Prostate gland (tissue), 2 donors: Measurements from ENCODE around the gene PTCHD4. TPM values are rescaled to one million over a fixed set of nuclear protein-coding genes. Genes with fewer than 3 reads are reported as not detected.

Experiments used
- DNase-seq: peaks from one replicate; pipeline ENCODE4 v3.0.0-alpha.2; 2019; ENCODE audit warnings: low spot score
- H3K27ac ChIP-seq, 2 donors: fragments of 200-600 bp; sonication (generic); 2 replicates each; pipeline ENCODE4 v1.5.1; 2017 to 2019
- H3K27me3 ChIP-seq: fragments of 200-600 bp; sonication (generic); replicated peaks from 2 replicates; pipeline ENCODE4 v1.5.1; 2019; ENCODE audit not compliant: insufficient read depth
- H3K36me3 ChIP-seq, 2 donors: fragments of 200-600 bp; sonication (generic); 1 replicate in 1 of 2; 2 replicates in 1 of 2; pipeline versions ENCODE4 v1.5.1 to v1.8.1; 2017 to 2019
- H3K4me1 ChIP-seq: fragments of 200-600 bp; sonication (generic); replicated peaks from 2 replicates; pipeline ENCODE4 v1.5.1; 2019
- H3K4me3 ChIP-seq, 2 donors: fragments of 200-600 bp; sonication (generic); 2 replicates each; pipeline ENCODE4 v1.5.1; 2017 to 2019
- H3K9me3 ChIP-seq: fragments of 200-600 bp; sonication (generic); 2 replicates; pipeline ENCODE4 v1.5.1; 2017
- CTCF ChIP-seq, 4 experiments: fragments of 200-600 bp in 2 of 4; fragments of 450-650 bp in 2 of 4; sonication (generic) in 2 of 4; IDR thresholded peaks; 1 replicate in 3 of 4; 2 replicates in 1 of 4; pipeline ENCODE4 v1.5.1; 2016 to 2019; ENCODE audit warnings: antibody characterized with exemption in 4 of 4, mild to moderate bottlenecking in 2 of 4, moderate library complexity in 2 of 4
- POLR2A ChIP-seq: fragments of 450-650 bp; IDR thresholded peaks from one replicate; pipeline ENCODE4 v1.6.1; 2016; ENCODE audit warnings: antibody characterized with exemption, mild to moderate bottlenecking
- POLR2AphosphoS5 ChIP-seq: sonication (generic); formaldehyde crosslinking; IDR thresholded peaks from one replicate; pipeline ENCODE4 v1.6.1; 2017; ENCODE audit warnings: antibody characterized with exemption
- WGBS: methylation state at CpG from one replicate; pipeline ENCODE4 v1.1.5; 2018; 5-methylcytosine and 5-hydroxymethylcytosine counted together
- intact Hi-C: fragments of 100-400 bp; cut with DNase I; formaldehyde crosslinking; loops from one replicate; pipeline ENCODE4 v1.14.2; 2022
- total RNA-seq, 2 donors: library from RNA; depleted of rRNA; stranded (reverse); fragments of >200 nt; gene quantifications; one replicate each; pipeline ENCODE4 v1.1.0, GENCODE V29; 2016

Gene PTCHD4
- total RNA-seq, 2 donors from 2014 or later, result 1.0 to 1.1 TPM

GRCh38 chr6:48100588-48100895 lies 10.5 kb downstream of the PTCHD4 start:
- no peak overlapping the region for H3K4me3 ChIP-seq
- H3K27me3 ChIP-seq, result no peaks in the 10 kb centered on the region
- TF ChIP-seq POLR2A (no peak), POLR2AphosphoS5 (no peak), CTCF (IDR thresholded peaks at IDR 0.05) (no peak)
- no peak overlapping the region for H3K27ac ChIP-seq
- no peak for DNase-seq
- no peaks in the 10 kb centered on the region for H3K9me3 ChIP-seq
- no peaks in the 10 kb centered on the region for H3K4me1 ChIP-seq
- intact Hi-C loops, result no loop called here
- 71% methylated on average over 4 of the region's 4 CpGs for WGBS
- H3K36me3 ChIP-seq, result no peaks in the 10 kb centered on the region

GRCh38 chr6:48099713-48100587 lies 11.0 kb downstream of the PTCHD4 start:
- intact Hi-C loops, result no loop called here
- TF ChIP-seq POLR2A (no peak), POLR2AphosphoS5 (no peak), CTCF (IDR thresholded peaks at IDR 0.05) (no peak)
- Histone ChIP-seq H3K27me3 (no peaks in the 10 kb centered on the region), H3K9me3 (no peaks in the 10 kb centered on the region), H3K4me1 (no peaks in the 10 kb centered on the region), H3K4me3 (no peak overlapping the region), H3K36me3 (no peaks in the 10 kb centered on the region), H3K27ac (no peak overlapping the region)
- no peak for DNase-seq
- WGBS, result 70% methylated on average over 3 of the region's 3 CpGs

- Histone ChIP-seq H3K4me3 (no peak overlapping the region), H3K4me1 (no peaks in the 10 kb centered on the region), H3K27ac (no peak overlapping the region), H3K9me3 (no peaks in the 10 kb centered on the region), H3K27me3 (no peaks in the 10 kb centered on the region), H3K36me3 (no peaks in the 10 kb centered on the region)
- TF ChIP-seq CTCF (IDR thresholded peaks at IDR 0.05) (no peak), POLR2AphosphoS5 (no peak), POLR2A (no peak)
- 38% methylated on average over 3 of the region's 3 CpGs for WGBS
- intact Hi-C loops, result no loop called here
- DNase-seq, result no peak
Measured at GRCh38 chr6:48098923-48099322, 12.1 kb downstream of the PTCHD4 start.

DNA sequence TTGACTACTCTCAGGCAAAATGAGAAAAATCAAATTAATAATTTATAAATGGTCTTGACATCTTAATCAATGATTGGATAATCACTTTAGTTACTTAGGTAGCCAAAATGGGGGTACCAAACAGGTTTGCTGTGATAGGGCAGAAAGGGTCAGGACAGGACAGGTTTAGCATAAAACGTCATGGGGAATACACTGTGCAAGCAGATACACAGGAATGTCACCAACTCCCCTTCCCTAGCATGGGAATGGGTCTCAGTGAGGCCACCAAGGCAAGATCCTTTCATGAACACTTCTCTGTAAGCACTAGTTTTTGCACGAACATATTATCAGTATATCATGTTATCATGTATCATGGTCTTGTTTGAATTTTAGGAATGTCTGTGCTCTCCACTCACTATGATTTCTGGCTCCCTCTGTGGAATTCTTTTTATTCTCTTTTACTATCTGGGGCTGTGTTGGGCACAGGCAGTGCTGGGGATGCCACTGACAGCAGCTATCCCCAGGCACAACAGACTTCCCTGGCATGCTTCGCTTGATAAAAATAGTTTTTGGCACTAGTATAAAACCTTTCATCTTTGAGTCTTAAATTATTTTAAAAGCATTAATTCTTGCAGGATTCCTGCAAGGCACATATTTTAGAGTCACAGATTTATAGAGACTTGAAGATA lies 18.3 kb downstream of the PTCHD4 start:
- no peaks in the 10 kb centered on the region for H3K36me3 ChIP-seq
- WGBS, result 28% methylated on average over 3 of the region's 3 CpGs
- TF ChIP-seq POLR2AphosphoS5 (no peak), CTCF (IDR thresholded peaks at IDR 0.05) (no peak), POLR2A (no peak)
- intact Hi-C loops, result no loop called here
- no peaks in the 10 kb centered on the region for H3K27me3 ChIP-seq
- H3K9me3 ChIP-seq, result no peaks in the 10 kb centered on the region
- H3K4me3 ChIP-seq, result no peak overlapping the region
- no peaks in the 10 kb centered on the region for H3K4me1 ChIP-seq
- DNase-seq, result no peak
- no peak overlapping the region for H3K27ac ChIP-seq

DNA sequence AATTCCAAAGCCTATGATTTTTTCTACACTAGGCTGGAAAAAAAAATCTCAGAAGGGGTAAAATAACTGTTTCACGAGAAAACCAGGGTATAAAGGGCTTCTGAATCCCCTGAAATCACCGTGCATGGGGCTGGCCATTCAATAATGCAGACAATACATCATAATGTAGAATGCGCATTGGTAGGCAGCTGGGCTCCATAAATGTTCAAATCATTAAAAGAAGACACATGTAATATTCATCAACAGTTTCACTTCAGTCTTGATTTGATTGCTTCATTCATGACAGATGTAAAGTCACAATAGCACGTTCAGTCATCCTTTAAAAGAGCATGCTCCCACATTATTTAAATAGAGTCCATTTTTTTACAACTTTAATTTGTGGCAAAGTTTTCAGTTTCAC lies 20.5 kb downstream of the PTCHD4 start:
- no peaks in the 10 kb centered on the region for H3K9me3 ChIP-seq
- H3K27ac ChIP-seq, result no peak overlapping the region
- intact Hi-C loops, result no loop called here
- DNase-seq, result no peak
- 85% methylated on average over 4 of the region's 4 CpGs for WGBS
- no peaks in the 10 kb centered on the region for H3K4me1 ChIP-seq
- TF ChIP-seq POLR2AphosphoS5 (no peak), POLR2A (no peak), CTCF (IDR thresholded peaks at IDR 0.05) (no peak)
- no peaks in the 10 kb centered on the region for H3K27me3 ChIP-seq
- no peaks in the 10 kb centered on the region for H3K36me3 ChIP-seq
- H3K4me3 ChIP-seq, result no peak overlapping the region
